Panc1 (cell line): ENCODE results near the gene AATK. TPM values are rescaled to one million over a fixed set of nuclear protein-coding genes. Genes with fewer than 3 reads are reported as not detected.

Source experiments
- ATAC-seq: fragments of 200-7000 bp; cut with Tn5 transposase; 2 replicates; pipeline ENCODE4 v1.9.1; 2020; ENCODE audit warnings: mild to moderate bottlenecking, moderate library complexity
- BruUV-seq: library from RNA; stranded (reverse); fragments of 400-500 nt; replicated peaks from 2 replicates; lab custom pipeline; 2021; lab: Mats Ljungman, UMichigan
- CTCF ChIA-PET: fragments of 300-600 bp; sonication (Branson Sonifier 250); formaldehyde crosslinking; loops from one replicate; lab custom pipeline; 2022; ENCODE audit warnings: antibody characterized with exemption; lab: Charles Lee
- POLR2A ChIA-PET: fragments of 300-600 bp; sonication (Branson Sonifier 250); formaldehyde crosslinking; loops from one replicate; lab custom pipeline; 2022; ENCODE audit warnings: antibody characterized with exemption; lab: Charles Lee
- DNase-seq: peaks from one replicate; pipeline ENCODE4 v3.0.0-alpha.2; 2010; ENCODE audit warnings: low read depth, low spot score
- H3K27ac ChIP-seq: 2 replicates; pipeline ENCODE4 v1.5.1; 2011; ENCODE audit warnings: mild to moderate bottlenecking, low read length, inconsistent platforms
- H3K27me3 ChIP-seq: fragments of 200-500 bp; sonication (Bioruptor generic); 2 replicates; pipeline ENCODE4 v1.6.0; 2014; ENCODE audit warnings: low read length, inconsistent platforms; ENCODE audit not compliant: control insufficient read depth, insufficient read depth
- H3K36me3 ChIP-seq: fragments of 200-500 bp; sonication (Bioruptor generic); 2 replicates; pipeline ENCODE4 v1.5.1; 2014; ENCODE audit warnings: inconsistent platforms, mild to moderate bottlenecking, low read length, moderate library complexity; ENCODE audit not compliant: control insufficient read depth, insufficient read depth
- H3K4me1 ChIP-seq: 2 replicates; pipeline ENCODE4 v1.5.1; 2011; ENCODE audit warnings: inconsistent platforms, mild to moderate bottlenecking, low read length, moderate library complexity; ENCODE audit not compliant: control insufficient read depth, insufficient read depth
- H3K4me3 ChIP-seq, 2 experiments: 2 replicates each; pipeline ENCODE4 v1.5.1; 2011 to 2012; ENCODE audit warnings: low read depth in 2 of 2, low read length in 2 of 2, mild to moderate bottlenecking in 2 of 2, inconsistent platforms in 1 of 2, moderate library complexity in 1 of 2
- H3K9me3 ChIP-seq: fragments of 200-500 bp; sonication (Bioruptor generic); 2 replicates; pipeline ENCODE4 v1.5.1; 2014; ENCODE audit warnings: low read depth, mild to moderate bottlenecking, inconsistent platforms, low read length, moderate library complexity; ENCODE audit not compliant: control insufficient read depth, insufficient read depth
- POLR2AphosphoS5 ChIP-seq: IDR thresholded peaks from 2 replicates; pipeline ENCODE4 v1.6.1; 2012; ENCODE audit warnings: mild to moderate bottlenecking, low read depth, low read length, moderate library complexity
- SIN3A ChIP-seq: IDR thresholded peaks from 2 replicates; pipeline ENCODE4 v1.6.1; 2012; ENCODE audit warnings: low read depth, mild to moderate bottlenecking, low read length, moderate library complexity, borderline replicate concordance; ENCODE audit not compliant: insufficient read depth
- TCF7L2 ChIP-seq: IDR thresholded peaks from 2 replicates; pipeline ENCODE4 v1.6.1; 2011; ENCODE audit warnings: mild to moderate bottlenecking, low read depth, low read length, inconsistent platforms
- in situ Hi-C: cut with HindIII; loops from 2 replicates; pipeline ENCODE4 v1.10.0; 2016; ENCODE audit warnings: low sequenced_read_pairs, low pct_unique_long_range_greater_than_20kb
- intact Hi-C: fragments of 100-400 bp; cut with micrococcal nuclease; formaldehyde crosslinking; loops from one replicate; pipeline ENCODE4 v1.10.0; 2022; ENCODE audit not compliant: unreplicated experiment
- total RNA-seq: library from RNA; stranded (reverse); gene quantifications from one replicate; pipeline ENCODE4 v1.2.1, GENCODE V29; 2021; ENCODE audit not compliant: unreplicated experiment
- TF ChIP-seq, protein P1 (sequence below), 2 experiments: IDR thresholded peaks; 2 replicates each; pipeline ENCODE4 v1.6.1; 2011 to 2012; ENCODE audit warnings: low read depth in 2 of 2, control low read depth in 1 of 2, low read length in 1 of 2, mild to moderate bottlenecking in 1 of 2, moderate library complexity in 1 of 2; ENCODE audit not compliant: insufficient read depth in 1 of 2
- TF ChIP-seq, protein P2 (sequence below): fragments of 450-650 bp; IDR thresholded peaks from 2 replicates; pipeline ENCODE4 v1.5.1; 2017; ENCODE audit warnings: mild to moderate bottlenecking

Gene AATK
- total RNA-seq, 1 experiment from 2014 or later = 3.7 TPM

DNA sequence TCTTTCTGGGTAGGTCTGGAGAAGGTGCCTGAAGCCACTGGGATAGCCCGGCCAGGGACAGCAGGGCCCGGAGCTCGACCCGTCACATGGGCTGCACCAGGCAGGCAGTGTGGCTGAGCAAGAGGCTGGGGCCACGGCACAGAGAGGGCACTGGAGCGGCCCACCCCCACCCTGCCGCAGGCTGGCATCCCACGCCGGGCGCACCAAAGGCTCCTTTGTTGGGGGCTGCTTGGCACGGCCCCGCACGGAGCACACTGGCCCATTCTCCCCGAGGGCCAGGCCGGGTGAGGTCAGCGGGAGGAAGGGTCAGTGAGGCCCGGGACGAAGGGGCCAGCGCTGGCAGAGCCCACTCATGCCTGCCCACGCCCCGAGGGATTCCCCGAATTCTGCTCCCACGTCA lies 37.2 kb downstream of the AATK start:
- Histone ChIP-seq H3K4me1 (peaks cover 16% of the 10 kb centered on the region), H3K4me3 (no peak overlapping the region), H3K27ac (no peak overlapping the region), H3K9me3 (no peaks in the 10 kb centered on the region), H3K27me3 (no peaks in the 10 kb centered on the region), H3K36me3 (no peaks in the 10 kb centered on the region)
- in situ Hi-C loops (no loop called here), intact Hi-C loops (no loop called here)
- DNase-seq (no peak), ATAC-seq (peak; percentile 16; the same call in 1 of the 2 replicates)
- POLR2A ChIA-PET = no interaction called here
- TF ChIP-seq SIN3A = no peak
- TF ChIP-seq, protein P1, sequence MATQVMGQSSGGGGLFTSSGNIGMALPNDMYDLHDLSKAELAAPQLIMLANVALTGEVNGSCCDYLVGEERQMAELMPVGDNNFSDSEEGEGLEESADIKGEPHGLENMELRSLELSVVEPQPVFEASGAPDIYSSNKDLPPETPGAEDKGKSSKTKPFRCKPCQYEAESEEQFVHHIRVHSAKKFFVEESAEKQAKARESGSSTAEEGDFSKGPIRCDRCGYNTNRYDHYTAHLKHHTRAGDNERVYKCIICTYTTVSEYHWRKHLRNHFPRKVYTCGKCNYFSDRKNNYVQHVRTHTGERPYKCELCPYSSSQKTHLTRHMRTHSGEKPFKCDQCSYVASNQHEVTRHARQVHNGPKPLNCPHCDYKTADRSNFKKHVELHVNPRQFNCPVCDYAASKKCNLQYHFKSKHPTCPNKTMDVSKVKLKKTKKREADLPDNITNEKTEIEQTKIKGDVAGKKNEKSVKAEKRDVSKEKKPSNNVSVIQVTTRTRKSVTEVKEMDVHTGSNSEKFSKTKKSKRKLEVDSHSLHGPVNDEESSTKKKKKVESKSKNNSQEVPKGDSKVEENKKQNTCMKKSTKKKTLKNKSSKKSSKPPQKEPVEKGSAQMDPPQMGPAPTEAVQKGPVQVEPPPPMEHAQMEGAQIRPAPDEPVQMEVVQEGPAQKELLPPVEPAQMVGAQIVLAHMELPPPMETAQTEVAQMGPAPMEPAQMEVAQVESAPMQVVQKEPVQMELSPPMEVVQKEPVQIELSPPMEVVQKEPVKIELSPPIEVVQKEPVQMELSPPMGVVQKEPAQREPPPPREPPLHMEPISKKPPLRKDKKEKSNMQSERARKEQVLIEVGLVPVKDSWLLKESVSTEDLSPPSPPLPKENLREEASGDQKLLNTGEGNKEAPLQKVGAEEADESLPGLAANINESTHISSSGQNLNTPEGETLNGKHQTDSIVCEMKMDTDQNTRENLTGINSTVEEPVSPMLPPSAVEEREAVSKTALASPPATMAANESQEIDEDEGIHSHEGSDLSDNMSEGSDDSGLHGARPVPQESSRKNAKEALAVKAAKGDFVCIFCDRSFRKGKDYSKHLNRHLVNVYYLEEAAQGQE (IDR thresholded peaks at IDR 0.05; ENCODE audit: insufficient read depth in 1 of 2, low read depth in 2 of 2, low read length in 1 of 2) = no peak
- TF ChIP-seq TCF7L2 = no peak
- no peak for TF ChIP-seq POLR2AphosphoS5
- TF ChIP-seq, protein P2, sequence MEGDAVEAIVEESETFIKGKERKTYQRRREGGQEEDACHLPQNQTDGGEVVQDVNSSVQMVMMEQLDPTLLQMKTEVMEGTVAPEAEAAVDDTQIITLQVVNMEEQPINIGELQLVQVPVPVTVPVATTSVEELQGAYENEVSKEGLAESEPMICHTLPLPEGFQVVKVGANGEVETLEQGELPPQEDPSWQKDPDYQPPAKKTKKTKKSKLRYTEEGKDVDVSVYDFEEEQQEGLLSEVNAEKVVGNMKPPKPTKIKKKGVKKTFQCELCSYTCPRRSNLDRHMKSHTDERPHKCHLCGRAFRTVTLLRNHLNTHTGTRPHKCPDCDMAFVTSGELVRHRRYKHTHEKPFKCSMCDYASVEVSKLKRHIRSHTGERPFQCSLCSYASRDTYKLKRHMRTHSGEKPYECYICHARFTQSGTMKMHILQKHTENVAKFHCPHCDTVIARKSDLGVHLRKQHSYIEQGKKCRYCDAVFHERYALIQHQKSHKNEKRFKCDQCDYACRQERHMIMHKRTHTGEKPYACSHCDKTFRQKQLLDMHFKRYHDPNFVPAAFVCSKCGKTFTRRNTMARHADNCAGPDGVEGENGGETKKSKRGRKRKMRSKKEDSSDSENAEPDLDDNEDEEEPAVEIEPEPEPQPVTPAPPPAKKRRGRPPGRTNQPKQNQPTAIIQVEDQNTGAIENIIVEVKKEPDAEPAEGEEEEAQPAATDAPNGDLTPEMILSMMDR = no peak
- CTCF ChIA-PET = no interaction called here
- BruUV-seq = no TSS peak

DNA sequence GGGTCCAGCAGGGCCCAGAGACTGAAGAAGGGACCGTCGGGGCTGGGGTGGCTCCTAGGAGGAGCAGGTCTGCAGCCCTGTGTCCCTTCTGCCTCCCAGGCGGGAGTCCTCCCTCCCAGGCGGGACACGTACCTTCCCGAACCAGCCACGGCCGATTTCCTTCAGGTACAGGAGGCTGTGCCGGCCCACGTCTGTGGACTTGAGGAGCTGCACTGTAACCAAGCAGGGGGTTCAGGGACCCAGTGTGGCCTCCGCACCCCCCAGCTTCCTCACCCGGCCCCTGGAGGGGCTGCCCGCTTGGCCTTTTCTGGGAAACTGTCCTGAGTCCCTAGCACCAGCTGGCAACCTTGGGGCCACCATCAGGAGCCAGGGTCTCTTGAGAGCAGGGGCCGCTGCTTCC lies 37.7 kb downstream of the AATK start:
- in situ Hi-C loops (no loop called here), intact Hi-C loops (no loop called here)
- H3K36me3 ChIP-seq = no peaks in the 10 kb centered on the region
- DNase-seq (no peak), ATAC-seq (no peak)
- H3K27ac ChIP-seq = no peak overlapping the region
- TF ChIP-seq SIN3A = no peak
- H3K27me3 ChIP-seq = no peaks in the 10 kb centered on the region
- CTCF ChIA-PET = no interaction called here
- no peak overlapping the region for H3K4me3 ChIP-seq
- no TSS peak for BruUV-seq
- peaks cover 16% of the 10 kb centered on the region for H3K4me1 ChIP-seq
- H3K9me3 ChIP-seq = no peaks in the 10 kb centered on the region
- POLR2A ChIA-PET = no interaction called here

DNA sequence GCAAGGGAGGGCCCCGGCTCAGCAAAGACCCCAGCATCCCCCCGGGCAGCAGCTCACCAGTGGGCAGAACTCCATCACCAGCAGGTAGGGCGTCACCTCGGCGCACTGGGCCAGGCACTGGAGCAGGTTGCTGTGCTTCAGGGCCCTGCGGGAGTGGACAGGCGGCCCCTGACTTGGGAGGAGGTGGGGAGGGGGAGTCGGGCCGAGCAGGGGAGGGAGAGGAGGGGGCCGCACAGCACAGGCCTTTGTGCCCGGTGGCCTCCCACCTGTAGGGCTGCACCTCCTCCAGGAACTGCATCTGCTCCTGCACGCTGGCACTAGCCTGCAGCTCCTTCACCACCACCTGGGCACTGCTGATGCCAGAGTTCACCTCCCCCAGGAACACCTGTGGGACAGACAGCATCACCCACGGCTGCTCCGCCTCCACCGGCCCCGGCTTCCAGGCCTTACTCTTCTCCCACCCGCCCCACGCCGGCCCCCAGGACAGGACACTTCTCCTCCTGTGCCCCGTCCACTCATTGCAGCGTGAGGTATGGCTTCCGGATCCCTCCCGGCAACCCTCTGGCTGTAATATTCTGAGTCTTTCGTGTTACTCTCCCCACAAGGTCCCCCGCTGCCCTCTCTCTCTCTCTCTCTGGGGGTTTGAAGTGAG lies 38.4 kb downstream of the AATK start:
- Histone ChIP-seq H3K27me3 (no peaks in the 10 kb centered on the region), H3K4me1 (peaks cover 16% of the 10 kb centered on the region), H3K4me3 (no peak overlapping the region), H3K27ac (no peak overlapping the region), H3K9me3 (no peaks in the 10 kb centered on the region), H3K36me3 (no peaks in the 10 kb centered on the region)
- POLR2A ChIA-PET = no interaction called here
- no TSS peak for BruUV-seq
- TF ChIP-seq POLR2AphosphoS5 = no peak
- TF ChIP-seq TCF7L2 = no peak
- TF ChIP-seq SIN3A = no peak
- ATAC-seq = no peak
- in situ Hi-C loops = no loop called here
- intact Hi-C loops = no loop called here
- DNase-seq = no peak
- CTCF ChIA-PET = no interaction called here
